LNCAP (cell line): ENCODE data around the gene SCLT1.

Experiments used
- TF ChIP-seq, protein P1 (sequence below): fragments of 450-650 bp; IDR thresholded peaks from 2 replicates; pipeline ENCODE4 v1.5.1; 2017; ENCODE audit warnings: mild to moderate bottlenecking

The SCLT1 gene

DNA sequence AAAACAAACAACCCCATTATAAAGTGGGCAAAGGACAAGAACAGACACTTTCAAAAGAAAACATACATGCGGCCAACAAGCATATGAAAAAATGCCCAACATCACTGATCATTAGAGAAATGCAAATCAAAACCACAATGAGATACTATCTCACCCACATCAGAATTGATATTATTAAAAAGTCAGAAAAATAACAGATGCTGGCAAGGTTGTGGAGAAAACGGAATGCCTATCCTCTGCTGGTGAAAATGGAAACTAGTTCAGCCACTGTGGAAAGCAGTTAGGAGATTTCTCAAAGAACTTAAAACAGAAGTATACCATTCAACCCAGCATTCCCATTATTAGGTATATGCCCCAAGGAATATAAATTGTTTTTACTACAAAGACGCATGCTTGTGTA lies 171.4 kb downstream of the SCLT1 start:
- TF ChIP-seq, protein P1, sequence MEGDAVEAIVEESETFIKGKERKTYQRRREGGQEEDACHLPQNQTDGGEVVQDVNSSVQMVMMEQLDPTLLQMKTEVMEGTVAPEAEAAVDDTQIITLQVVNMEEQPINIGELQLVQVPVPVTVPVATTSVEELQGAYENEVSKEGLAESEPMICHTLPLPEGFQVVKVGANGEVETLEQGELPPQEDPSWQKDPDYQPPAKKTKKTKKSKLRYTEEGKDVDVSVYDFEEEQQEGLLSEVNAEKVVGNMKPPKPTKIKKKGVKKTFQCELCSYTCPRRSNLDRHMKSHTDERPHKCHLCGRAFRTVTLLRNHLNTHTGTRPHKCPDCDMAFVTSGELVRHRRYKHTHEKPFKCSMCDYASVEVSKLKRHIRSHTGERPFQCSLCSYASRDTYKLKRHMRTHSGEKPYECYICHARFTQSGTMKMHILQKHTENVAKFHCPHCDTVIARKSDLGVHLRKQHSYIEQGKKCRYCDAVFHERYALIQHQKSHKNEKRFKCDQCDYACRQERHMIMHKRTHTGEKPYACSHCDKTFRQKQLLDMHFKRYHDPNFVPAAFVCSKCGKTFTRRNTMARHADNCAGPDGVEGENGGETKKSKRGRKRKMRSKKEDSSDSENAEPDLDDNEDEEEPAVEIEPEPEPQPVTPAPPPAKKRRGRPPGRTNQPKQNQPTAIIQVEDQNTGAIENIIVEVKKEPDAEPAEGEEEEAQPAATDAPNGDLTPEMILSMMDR, result no peak

DNA sequence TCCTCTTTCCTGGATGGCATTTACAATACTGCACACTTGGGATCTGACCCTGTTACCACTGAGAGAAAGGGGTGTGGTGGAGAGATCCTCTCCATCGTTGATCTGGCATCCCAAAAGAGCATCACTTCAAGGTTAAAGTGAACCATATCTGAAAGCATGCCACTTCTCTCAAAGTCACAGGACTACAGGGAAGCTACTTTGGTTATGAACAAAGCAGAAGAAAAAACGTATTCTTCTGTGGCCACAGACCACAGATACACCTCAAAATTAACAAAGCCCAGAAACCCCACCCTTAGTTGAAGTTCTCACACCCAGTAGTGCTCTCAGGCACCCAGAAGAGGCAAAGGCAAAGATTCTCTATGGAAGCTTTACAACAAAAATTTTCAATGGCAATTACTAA lies 175.6 kb downstream of the SCLT1 start:
- TF ChIP-seq, protein P1, result no peak

DNA sequence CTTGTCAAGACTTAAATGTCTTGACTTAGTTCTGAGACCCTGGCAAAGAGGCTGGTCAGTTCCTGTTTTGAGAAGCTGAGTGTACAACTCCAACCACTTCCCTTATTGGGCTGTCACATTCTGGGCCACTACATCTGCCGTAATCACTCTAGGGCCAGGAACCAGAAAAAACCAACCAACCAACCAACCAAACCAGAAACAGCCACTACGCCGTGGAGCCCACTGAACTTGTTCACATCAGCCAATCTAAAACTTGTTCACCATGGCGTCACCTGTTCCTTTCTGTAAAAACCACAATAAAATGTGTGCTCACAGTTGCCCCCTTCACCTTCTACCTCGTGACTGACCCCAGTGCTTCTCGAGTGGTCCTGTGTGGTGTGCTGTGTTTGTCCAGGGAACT lies 176.5 kb downstream of the SCLT1 start:
- TF ChIP-seq, protein P1, result no peak

DNA sequence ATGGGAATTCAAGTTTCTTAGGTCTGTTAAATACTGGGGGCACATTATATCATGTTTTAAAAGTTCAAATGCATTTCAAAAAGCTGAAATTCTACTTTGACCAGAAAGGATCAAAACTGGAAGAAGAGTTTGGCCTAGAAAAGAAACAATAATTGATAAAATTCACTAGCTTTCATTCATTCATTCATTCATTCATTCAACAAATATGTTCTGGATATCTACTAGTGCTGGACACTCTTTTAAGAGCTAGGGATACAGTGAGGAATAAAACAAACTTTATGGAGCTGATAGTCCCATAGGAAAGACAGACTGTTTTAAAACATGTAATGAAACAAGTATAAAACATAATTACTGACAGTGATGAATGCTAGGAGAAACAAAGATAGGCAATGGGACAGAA lies 177.8 kb downstream of the SCLT1 start:
- TF ChIP-seq, protein P1, result no peak

DNA sequence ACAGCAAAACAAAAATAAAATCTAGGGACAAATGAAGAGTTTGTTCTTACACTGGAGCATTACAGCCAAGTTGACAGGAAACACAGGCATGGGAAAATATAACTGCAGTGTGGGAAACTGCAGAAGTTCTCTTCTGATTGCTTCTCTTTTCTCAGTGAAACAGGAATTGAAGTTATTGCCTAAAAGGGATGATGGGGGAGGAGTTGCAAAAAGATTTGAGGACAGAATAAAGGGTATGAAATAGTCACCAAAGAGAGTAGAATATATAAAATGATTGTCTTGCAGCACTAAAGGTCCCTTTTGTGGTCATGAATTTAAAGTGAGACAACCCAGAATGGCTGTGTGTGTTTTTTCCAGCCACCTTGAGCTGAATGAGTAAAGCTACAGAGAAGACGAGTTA lies 180.1 kb downstream of the SCLT1 start:
- TF ChIP-seq, protein P1, result no peak

DNA sequence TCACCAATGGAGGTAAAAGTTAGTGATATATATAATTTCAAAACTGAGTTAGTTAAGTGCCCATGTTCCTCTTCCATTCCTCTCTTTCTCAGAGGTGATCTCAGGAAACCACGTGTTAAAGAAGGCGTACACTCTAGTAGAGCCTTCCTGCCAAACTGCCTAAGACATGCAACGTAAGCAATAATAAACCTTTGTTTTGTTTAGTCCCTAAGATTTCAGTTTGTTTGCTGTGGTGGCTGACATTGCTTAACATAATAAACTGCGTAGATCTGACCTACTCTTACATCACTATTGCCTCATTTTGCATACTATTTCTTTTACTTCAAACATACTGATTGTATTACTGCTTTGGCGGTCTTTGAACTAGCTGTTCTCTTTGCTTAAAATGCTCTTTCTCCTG lies 184.6 kb downstream of the SCLT1 start:
- TF ChIP-seq, protein P1, result no peak

DNA sequence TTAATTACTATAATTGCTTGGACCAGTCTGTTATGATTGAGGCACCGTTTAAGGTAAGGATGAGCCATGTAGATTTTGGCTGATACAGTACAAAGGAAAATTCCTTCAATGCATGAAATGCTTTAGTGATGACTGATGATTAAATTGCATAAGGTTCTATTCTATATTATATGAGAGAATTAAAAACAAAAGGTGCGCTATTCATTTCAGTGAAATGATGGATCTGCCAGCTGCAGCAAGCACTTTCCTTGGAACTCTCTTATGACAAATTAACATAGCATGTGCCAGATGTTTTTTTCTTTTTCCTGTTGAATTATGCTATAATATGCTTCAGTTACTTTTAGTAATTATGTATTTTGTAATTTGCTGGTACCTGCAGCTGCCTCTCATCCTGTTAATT lies 185.4 kb downstream of the SCLT1 start:
- TF ChIP-seq, protein P1, result no peak

DNA sequence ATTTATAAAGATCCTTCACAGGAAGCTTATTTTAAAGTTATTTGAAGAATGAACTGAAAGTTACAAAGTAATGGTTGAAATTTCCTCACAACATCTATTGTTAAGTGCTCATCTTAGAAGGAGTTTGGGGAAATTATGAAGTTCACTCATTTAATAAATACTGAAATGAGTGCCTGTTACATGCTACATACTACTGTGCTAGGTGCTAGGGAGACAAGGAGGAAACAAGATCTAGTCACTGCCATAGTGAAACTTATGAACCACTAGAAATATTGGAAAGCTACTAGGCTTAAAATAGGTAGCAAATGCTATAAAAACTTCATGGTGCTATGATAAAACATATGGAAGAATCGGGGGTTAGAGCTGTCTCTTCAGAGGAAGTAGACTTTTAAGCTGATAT lies 186.8 kb downstream of the SCLT1 start:
- TF ChIP-seq, protein P1, result no peak
